DOHH2 (cell line): ENCODE data around the gene FOLR3.

Experiments used
- H3F3A ChIP-seq: fragments of 200-600 bp; sonication (generic), shearing (Covaris generic); 2 replicates; pipeline ENCODE4 v1.6.0; 2016; ENCODE audit warnings: antibody characterized with exemption, mild to moderate bottlenecking; ENCODE audit not compliant: control insufficient read depth, insufficient read depth
- H3K27ac ChIP-seq: fragments of 200-600 bp; sonication (generic); 2 replicates; pipeline ENCODE4 v1.5.1; 2014; ENCODE audit warnings: low read depth, mild to moderate bottlenecking, low read length, moderate library complexity
- H3K27me3 ChIP-seq: fragments of 200-600 bp; sonication (generic); 2 replicates; pipeline ENCODE4 v1.6.1; 2014; ENCODE audit warnings: mild to moderate bottlenecking, low read length, mixed read lengths; ENCODE audit not compliant: control insufficient read depth
- H3K36me3 ChIP-seq: fragments of 200-600 bp; sonication (generic); 2 replicates; pipeline ENCODE4 v1.6.1; 2014; ENCODE audit warnings: mild to moderate bottlenecking, low read length, moderate library complexity, mixed read lengths; ENCODE audit not compliant: control insufficient read depth
- H3K4me1 ChIP-seq: fragments of 200-600 bp; sonication (generic); 2 replicates; pipeline ENCODE4 v1.6.1; 2014; ENCODE audit warnings: mild to moderate bottlenecking, low read length, mixed read lengths; ENCODE audit not compliant: control insufficient read depth
- H3K4me2 ChIP-seq: fragments of 200-600 bp; sonication (generic); 2 replicates; pipeline ENCODE4 v1.6.0; 2014; ENCODE audit warnings: mild to moderate bottlenecking, low read length, moderate library complexity
- H3K4me3 ChIP-seq: fragments of 200-600 bp; sonication (generic); 2 replicates; pipeline ENCODE4 v1.5.1; 2014; ENCODE audit warnings: mild to moderate bottlenecking, low read length, mixed read lengths
- H3K79me2 ChIP-seq: fragments of 200-600 bp; sonication (generic); 2 replicates; pipeline ENCODE4 v1.6.1; 2014; ENCODE audit warnings: mild to moderate bottlenecking, low read length, mixed read lengths; ENCODE audit not compliant: control insufficient read depth
- H3K9me2 ChIP-seq: fragments of 200-600 bp; sonication (generic); replicated peaks from 2 replicates; pipeline ENCODE4 v1.6.1; 2014; ENCODE audit warnings: mild to moderate bottlenecking, low read length, mixed read lengths; ENCODE audit not compliant: control insufficient read depth
- H3K9me3 ChIP-seq: fragments of 200-600 bp; sonication (generic); 2 replicates; pipeline ENCODE4 v1.6.1; 2014; ENCODE audit warnings: antibody characterized with exemption, low read length, mixed read lengths; ENCODE audit not compliant: control insufficient read depth, insufficient read depth
- H4K20me1 ChIP-seq: fragments of 200-600 bp; sonication (generic); 2 replicates; pipeline ENCODE4 v1.6.0; 2014; ENCODE audit warnings: low read depth, mild to moderate bottlenecking, antibody characterized with exemption, low read length, moderate library complexity; ENCODE audit not compliant: control insufficient read depth, insufficient read depth
- EZH2phosphoT487 ChIP-seq: fragments of 200-600 bp; sonication (generic); IDR thresholded peaks from 2 replicates; pipeline ENCODE4 v1.6.1; 2017; ENCODE audit warnings: borderline replicate concordance, mild to moderate bottlenecking, antibody characterized with exemption, low read length, moderate library complexity, mixed read lengths
- TF ChIP-seq, protein P1 (sequence below): fragments of 200-600 bp; sonication (generic); IDR thresholded peaks from one replicate; pipeline ENCODE4 v1.5.1; 2014; ENCODE audit warnings: antibody characterized with exemption, mild to moderate bottlenecking, low read depth, low read length; ENCODE audit not compliant: poor library complexity, severe bottlenecking

FOLR3 gene

DNA sequence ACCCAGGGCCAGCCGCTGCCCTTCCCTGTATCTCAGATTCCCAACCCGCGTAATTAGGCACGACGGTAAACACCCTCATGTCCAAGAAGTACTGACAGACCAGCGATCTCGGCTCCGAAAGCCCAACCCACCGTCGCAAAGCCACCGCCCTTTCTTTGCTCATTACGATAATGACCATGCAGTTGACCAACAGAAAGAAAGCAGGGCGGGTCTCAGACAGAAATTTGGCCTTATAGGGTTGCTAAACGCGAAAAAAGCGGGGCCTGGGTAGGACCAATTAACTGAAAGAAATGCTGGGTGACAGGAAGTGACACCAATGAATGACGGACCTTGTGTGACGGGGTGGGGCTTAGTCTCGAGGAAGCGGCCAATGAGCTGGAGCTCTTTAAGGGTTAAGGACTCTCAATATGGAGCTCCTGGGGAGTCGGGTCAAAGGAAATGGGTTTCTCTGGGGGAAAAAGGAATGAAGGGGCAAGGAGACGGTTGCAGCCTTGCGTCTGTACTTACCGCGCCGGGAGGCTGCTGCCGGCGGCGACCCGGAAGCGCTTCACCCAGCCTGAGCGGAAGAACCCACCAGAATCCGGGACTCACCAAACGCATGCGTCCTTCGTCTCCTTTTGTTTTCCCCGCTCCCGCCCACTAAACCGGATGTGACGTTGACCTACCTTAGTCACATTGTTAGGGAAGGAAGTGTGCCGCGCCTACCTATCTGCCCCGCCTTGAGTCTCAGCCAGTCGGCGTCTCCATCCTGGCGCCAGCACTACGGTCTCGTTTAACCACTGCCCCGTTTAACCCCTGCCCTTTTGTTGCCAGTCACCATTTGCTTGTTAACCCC lies 23.2 kb upstream of the FOLR3 start, which contains the start of gene ANAPC15:
Gene ANAPC15 (minus strand): TSS at position 553 of the 835 bp plus-strand sequence. CDS start 1,419 bp downstream, outside the sequence.
- Histone ChIP-seq H3K9me3 (no peaks in the 10 kb centered on the region), H3K4me3 (peak within 1 kb of the TSS; percentile 75), H3K4me1 (peaks cover 19% of the 10 kb centered on the region), H3K36me3 (peaks cover 13% of the 10 kb centered on the region), H3K27ac (peak within 1 kb of the TSS; percentile 87), H3K27me3 (no peaks in the 10 kb centered on the region), H4K20me1 (no peaks in the 10 kb centered on the region), H3K79me2 (peaks cover 8% of the 10 kb centered on the region), H3K9me2 (0 out of 2 replicates have a peak, but pooled peaks cover 3% of the 10 kb centered on the region), H3K4me2 (peak within 1 kb of the TSS; percentile 93), H3F3A (no peaks in the 10 kb centered on the region)
- no peak for TF ChIP-seq EZH2phosphoT487
- TF ChIP-seq, protein P1, sequence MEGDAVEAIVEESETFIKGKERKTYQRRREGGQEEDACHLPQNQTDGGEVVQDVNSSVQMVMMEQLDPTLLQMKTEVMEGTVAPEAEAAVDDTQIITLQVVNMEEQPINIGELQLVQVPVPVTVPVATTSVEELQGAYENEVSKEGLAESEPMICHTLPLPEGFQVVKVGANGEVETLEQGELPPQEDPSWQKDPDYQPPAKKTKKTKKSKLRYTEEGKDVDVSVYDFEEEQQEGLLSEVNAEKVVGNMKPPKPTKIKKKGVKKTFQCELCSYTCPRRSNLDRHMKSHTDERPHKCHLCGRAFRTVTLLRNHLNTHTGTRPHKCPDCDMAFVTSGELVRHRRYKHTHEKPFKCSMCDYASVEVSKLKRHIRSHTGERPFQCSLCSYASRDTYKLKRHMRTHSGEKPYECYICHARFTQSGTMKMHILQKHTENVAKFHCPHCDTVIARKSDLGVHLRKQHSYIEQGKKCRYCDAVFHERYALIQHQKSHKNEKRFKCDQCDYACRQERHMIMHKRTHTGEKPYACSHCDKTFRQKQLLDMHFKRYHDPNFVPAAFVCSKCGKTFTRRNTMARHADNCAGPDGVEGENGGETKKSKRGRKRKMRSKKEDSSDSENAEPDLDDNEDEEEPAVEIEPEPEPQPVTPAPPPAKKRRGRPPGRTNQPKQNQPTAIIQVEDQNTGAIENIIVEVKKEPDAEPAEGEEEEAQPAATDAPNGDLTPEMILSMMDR: no peak

DNA sequence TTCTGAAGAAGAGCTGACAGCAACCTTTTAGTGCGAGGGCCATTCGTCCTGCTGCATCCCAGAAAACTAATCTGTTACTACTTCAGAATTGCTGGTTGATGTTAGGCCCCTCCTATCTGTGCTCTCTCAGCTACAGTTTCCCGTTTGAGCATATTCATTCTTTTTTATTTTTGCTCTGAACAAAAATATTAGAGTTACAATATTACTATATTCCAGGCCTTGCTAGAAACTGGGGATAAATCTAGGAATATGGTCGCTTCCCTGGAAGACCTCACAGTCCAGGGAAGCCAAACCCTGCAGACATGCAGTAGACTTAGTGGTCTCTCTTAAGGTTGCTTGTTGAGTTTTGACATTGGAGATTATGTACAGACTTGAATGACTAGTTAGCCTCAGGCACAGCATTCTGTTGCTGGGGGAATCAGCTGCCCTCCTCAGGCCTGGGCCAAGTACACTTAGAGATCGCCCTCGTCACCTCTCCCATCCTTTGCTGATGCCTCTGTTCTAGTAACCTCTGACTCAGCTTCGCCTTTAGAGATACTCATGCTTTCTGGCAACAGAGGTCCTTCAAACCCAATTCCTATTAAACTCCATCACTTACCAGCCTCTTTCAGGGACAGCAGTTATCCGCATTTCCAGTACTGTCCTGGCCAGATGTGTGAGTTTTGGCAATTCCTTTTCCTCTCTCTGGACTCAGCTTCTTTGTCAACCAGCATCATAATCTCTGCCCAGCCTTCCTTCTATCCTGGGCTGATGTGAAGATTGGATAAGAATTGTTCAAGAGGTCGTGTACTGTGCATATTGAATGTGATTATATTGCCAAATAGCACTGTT lies 22.3 kb upstream of the FOLR3 start:
- H3K79me2 ChIP-seq: peaks cover 8% of the 10 kb centered on the region
- no peaks in the 10 kb centered on the region for H3F3A ChIP-seq
- H4K20me1 ChIP-seq: no peaks in the 10 kb centered on the region
- H3K4me2 ChIP-seq: peak overlapping the region; percentile 93
- no peaks in the 10 kb centered on the region for H3K27me3 ChIP-seq
- H3K9me3 ChIP-seq: no peaks in the 10 kb centered on the region
- TF ChIP-seq EZH2phosphoT487: no peak
- TF ChIP-seq, protein P1: no peak
- peaks cover 13% of the 10 kb centered on the region for H3K36me3 ChIP-seq
- H3K9me2 ChIP-seq: 0 out of 2 replicates have a peak, but pooled peaks cover 3% of the 10 kb centered on the region
- H3K4me3 ChIP-seq: peak overlapping the region; percentile 75
- peak overlapping the region; percentile 87 for H3K27ac ChIP-seq
- peaks cover 19% of the 10 kb centered on the region for H3K4me1 ChIP-seq

DNA sequence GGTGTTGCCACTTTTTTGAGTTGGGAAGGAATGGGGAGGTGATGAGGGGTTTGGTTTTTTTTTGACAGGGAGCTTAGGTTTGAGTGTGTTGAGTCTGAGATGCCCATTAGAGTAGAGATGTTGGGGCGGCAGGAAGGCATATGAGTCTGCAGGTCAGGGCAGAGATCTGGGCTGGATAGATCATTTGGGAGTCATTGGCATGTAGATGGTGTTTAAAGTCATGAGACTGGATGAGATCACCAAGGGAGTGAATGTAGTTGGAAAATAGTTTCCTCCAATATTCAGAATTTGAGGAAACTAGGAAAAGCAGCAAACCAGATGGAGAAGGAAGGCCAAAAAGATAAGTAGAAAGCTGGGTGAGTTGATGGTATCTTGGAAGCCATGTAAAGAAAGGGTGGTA lies 21.0 kb upstream of the FOLR3 start:
- peaks cover 19% of the 10 kb centered on the region for H3K4me1 ChIP-seq
- TF ChIP-seq, protein P1: no peak
- no peak for TF ChIP-seq EZH2phosphoT487
- H3K27ac ChIP-seq: no peak overlapping the region
- H3K9me2 ChIP-seq: 0 out of 2 replicates have a peak, but pooled peaks cover 3% of the 10 kb centered on the region
- H3K9me3 ChIP-seq: no peaks in the 10 kb centered on the region
- H4K20me1 ChIP-seq: no peaks in the 10 kb centered on the region
- H3K4me2 ChIP-seq: no peak overlapping the region
- no peaks in the 10 kb centered on the region for H3K27me3 ChIP-seq
- peaks cover 9% of the 10 kb centered on the region for H3K36me3 ChIP-seq
- H3K79me2 ChIP-seq: peaks cover 8% of the 10 kb centered on the region
- H3K4me3 ChIP-seq: no peak overlapping the region
- no peaks in the 10 kb centered on the region for H3F3A ChIP-seq
